Cardiac fibroblast (primary cell): ENCODE measurements around the gene SEMA5B.

Experiments used
- DNase-seq, 2 donors: peaks; one replicate each; pipeline versions ENCODE4 v3.0.0 to v3.0.0-alpha.2; 2010; ENCODE audit warnings: low read depth in 2 of 2
- H3K4me3 ChIP-seq, 2 donors: replicated peaks in 1 of 2; 1 replicate in 1 of 2; 2 replicates in 1 of 2; pipeline ENCODE4 v1.5.1; 2011; ENCODE audit warnings: low read depth in 2 of 2, low read length in 2 of 2, mild to moderate bottlenecking in 2 of 2, moderate library complexity in 1 of 2
- TF ChIP-seq, protein P1 (sequence below): IDR thresholded peaks from one replicate; pipeline ENCODE4 v1.5.1; 2011; ENCODE audit warnings: low read depth, mild to moderate bottlenecking, low read length, inconsistent platforms

Gene SEMA5B

DNA sequence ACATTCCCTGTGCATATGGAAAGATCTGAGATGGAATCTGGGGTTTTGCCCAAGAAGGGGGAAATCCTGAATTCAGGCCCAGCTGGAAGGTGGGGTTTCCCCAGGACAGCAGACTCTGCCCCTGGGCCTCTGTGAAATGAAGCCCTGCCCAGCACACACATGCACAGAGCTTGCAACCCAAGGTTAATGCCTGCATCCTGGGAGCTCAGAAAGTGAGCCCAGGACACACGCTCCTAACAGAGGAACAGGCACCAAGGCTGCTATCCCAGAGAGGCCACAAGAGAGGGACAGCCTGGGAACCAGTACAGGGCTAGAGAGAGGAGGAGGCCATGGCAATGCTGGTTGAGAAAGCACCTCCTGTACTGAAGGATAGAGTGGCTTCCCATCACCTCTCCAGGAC lies 16.1 kb downstream of the SEMA5B start:
- TF ChIP-seq, protein P1, sequence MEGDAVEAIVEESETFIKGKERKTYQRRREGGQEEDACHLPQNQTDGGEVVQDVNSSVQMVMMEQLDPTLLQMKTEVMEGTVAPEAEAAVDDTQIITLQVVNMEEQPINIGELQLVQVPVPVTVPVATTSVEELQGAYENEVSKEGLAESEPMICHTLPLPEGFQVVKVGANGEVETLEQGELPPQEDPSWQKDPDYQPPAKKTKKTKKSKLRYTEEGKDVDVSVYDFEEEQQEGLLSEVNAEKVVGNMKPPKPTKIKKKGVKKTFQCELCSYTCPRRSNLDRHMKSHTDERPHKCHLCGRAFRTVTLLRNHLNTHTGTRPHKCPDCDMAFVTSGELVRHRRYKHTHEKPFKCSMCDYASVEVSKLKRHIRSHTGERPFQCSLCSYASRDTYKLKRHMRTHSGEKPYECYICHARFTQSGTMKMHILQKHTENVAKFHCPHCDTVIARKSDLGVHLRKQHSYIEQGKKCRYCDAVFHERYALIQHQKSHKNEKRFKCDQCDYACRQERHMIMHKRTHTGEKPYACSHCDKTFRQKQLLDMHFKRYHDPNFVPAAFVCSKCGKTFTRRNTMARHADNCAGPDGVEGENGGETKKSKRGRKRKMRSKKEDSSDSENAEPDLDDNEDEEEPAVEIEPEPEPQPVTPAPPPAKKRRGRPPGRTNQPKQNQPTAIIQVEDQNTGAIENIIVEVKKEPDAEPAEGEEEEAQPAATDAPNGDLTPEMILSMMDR = no peak
- no peak overlapping the region for H3K4me3 ChIP-seq
- DNase-seq = no peak

DNA sequence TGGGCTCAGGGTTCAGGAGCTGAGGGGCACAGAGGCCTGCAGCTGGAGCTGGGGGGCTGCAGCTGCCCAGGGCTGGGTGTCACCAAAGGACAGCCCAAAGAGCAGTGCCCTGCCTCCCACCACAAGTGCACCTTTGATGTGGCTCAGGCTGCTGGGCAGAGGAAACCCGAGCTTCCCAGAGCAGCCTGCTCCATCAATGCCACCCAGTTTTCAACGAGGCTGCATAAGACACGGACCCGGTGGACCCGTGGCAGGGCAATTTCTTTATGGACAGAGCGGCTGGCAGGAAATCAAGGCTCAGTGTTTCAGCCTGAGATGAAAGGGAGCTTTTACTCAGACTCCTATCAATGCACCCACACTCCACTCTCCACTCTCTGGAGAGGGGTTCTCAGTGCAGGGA lies 18.7 kb downstream of the SEMA5B start:
- no peak overlapping the region for H3K4me3 ChIP-seq
- TF ChIP-seq, protein P1 = no peak
- DNase-seq = no peak

DNA sequence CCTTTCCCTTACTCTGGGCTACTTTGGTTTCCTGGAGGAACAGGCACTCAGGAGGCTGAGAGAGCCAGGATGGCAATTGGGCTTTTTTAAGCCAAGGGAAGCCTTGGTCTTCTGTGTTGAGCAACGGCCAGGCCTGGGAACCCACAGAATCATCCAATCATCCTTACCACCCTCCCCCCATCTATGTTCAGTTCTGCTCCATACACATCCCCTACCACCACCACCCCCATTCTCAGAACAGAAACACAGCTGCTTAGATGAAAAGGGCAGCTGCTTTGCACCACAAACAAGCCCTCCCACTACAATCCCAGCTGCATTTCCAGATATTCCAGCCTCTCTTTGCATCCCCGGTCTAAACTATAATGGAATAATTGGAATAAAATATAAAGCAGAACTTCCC lies 21.0 kb downstream of the SEMA5B start:
- DNase-seq = no peak
- TF ChIP-seq, protein P1 = no peak
- H3K4me3 ChIP-seq = no peak overlapping the region

DNA sequence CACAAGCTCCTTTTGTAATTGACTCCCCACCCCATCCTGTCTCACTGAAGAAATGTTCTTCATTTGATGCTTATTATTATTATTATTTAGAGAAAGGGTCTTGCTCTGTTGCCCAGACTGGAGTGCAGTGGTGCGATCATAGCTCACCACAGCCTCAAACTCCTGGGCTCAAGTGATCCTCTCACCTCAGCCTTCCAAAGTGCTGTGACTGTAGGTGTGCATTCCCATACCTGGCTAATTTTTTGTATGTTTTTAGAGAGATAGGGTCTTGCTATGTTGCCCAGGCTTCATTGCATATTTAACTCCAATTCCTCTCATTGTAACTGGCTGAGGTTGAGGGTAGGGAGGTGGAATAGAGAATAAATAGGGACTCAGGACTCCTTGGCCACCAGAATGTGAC lies 22.3 kb downstream of the SEMA5B start:
- H3K4me3 ChIP-seq = no peak overlapping the region
- DNase-seq = no peak
- TF ChIP-seq, protein P1 = no peak

DNA sequence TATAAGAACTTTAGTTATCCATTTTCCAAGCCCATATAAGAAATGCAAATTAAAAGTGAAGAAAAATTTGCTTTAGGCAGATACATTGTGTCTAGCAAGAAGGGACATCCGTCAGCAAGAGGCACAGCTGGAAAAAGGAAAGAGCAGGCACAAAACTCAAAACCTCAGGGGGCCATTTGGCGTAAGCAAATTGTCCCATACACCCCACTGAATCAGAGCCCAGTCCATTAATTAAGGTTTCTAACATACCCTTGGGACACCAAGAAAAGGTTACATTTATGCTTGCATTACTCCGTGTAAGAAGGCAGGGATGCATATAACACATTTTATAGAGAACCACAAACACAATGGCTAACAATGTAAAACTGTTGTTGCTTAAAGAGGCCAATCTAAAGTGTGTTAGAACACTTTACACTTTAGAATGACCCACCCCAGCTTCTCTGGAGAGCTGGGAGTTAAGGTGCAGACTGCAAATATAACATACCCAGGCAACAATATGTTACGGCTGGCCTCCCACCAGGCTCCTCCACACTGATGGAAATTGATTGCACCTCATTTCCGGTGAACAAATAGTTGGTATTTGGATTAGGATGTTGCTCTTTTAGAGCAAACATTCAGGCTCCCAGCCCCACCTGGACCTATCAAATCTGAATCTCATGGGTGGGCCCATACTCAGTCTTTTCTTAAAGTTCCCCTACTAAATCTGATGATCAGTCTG lies 23.2 kb downstream of the SEMA5B start:
- H3K4me3 ChIP-seq = no peak overlapping the region
- no peak for DNase-seq
- TF ChIP-seq, protein P1 = no peak

DNA sequence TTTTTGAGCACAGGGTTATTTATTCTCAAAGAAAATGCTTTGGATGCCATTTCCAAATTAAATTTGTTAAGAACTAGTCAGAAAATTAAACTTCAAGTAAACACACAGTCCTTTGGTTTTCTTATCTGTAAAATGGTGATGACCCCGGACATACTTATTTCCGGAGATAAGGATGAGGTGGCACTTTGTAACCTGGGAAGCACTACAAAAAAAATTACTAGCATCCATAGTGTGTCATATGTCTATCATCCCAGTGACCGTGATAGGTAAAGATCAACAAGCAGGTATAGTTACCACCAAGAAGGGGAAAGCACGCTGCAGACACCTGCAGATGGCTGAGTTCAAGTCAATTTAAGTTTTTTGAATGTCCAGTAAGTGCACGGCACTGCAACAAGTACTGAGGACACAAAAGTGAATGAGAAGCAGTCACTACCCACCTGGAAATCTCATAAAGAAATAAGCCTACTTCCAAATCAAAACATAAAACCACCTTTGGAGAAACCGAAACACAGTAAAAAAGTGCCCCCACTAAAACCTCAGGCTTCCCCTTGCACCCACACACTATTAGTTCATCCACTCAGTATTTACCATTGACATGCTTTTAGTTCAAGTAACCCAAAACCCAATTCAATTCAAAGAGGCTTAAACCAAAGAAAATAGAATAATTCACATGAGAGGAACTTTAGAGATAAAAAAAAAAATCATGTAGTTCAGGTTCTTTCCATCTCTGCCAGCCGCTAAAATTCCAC lies 24.6 kb downstream of the SEMA5B start:
- no peak overlapping the region for H3K4me3 ChIP-seq
- TF ChIP-seq, protein P1 = no peak

More for the DNA sequence above, 24.6 kb downstream of the SEMA5B start:
- DNase-seq = no peak
